IgD-negative memory B cell (primary cell): ENCODE measurements around the gene SP6. TPM values are rescaled to one million over a fixed set of nuclear protein-coding genes. Genes with fewer than 3 reads are reported as not detected.

ENCODE experiments used
- H3K27ac Mint-ChIP-seq, 3 donors: one replicate each; pipeline ENCODE4 v1.8.0; 2020 to 2022; ENCODE audit warnings: mild to moderate bottlenecking in 3 of 3, mixed read lengths in 3 of 3, moderate library complexity in 1 of 3
- H3K27me3 Mint-ChIP-seq: one replicate; pipeline ENCODE4 v1.8.0; 2021; ENCODE audit warnings: mixed read lengths
- H3K36me3 Mint-ChIP-seq: one replicate; pipeline ENCODE4 v1.8.0; 2020; ENCODE audit warnings: mild to moderate bottlenecking, mixed read lengths
- H3K4me1 Mint-ChIP-seq, 3 donors: one replicate each; pipeline ENCODE4 v1.8.0; 2020 to 2022; ENCODE audit warnings: mixed read lengths in 3 of 3, mild to moderate bottlenecking in 1 of 3
- H3K4me3 Mint-ChIP-seq, 4 donors: one replicate each; pipeline ENCODE4 v1.8.0; 2020 to 2022; ENCODE audit warnings: mild to moderate bottlenecking in 4 of 4, mixed read lengths in 4 of 4, moderate library complexity in 3 of 4
- H3K9me3 Mint-ChIP-seq, 3 donors: one replicate each; pipeline ENCODE4 v1.8.0; 2020 to 2021; ENCODE audit warnings: mixed read lengths in 3 of 3, mild to moderate bottlenecking in 1 of 3
- polyA plus RNA-seq: library from polyadenylated mRNA; unstranded; fragments of 300-500 nt; fragmentation: Illumina TruSeq; gene quantifications from one replicate; pipeline ENCODE4 v1.2.3, GENCODE V29; 2021

The SP6 gene
- polyA plus RNA-seq, 1 donor from 2014 or later = not detected

DNA sequence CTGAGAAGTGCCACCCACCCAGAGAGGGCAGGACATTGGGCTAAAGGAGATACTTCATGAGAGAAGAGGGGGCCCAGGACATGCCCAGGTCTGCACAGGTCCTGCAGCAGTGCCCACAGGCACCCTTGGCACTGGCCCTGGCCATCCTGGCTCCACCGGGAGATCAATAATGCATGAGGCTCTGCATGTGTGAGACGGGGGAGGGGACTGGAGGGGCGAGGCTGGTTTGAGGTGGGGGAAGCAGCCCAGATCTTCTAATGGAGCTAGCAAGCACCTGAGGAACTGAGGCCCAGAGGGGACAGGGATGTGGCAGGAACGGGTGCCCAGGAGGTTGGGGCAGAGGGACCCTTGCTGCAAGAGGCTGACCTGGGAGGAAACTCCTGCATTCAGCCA, 29.9 kb downstream of the SP6 start:
- Mint-ChIP-seq H3K4me3 (peak overlapping the region; percentile 87 to 99 (median 98)), H3K36me3 (peaks cover 3% of the 10 kb centered on the region), H3K9me3 (no peaks in the 10 kb centered on the region), H3K4me1 (peaks cover 4 to 13% (median 12%) of the 10 kb centered on the region in 3 donors), H3K27ac (peak overlapping the region in 2 of 3 donors; percentile 72 to 96), H3K27me3 (no peaks in the 10 kb centered on the region)

DNA sequence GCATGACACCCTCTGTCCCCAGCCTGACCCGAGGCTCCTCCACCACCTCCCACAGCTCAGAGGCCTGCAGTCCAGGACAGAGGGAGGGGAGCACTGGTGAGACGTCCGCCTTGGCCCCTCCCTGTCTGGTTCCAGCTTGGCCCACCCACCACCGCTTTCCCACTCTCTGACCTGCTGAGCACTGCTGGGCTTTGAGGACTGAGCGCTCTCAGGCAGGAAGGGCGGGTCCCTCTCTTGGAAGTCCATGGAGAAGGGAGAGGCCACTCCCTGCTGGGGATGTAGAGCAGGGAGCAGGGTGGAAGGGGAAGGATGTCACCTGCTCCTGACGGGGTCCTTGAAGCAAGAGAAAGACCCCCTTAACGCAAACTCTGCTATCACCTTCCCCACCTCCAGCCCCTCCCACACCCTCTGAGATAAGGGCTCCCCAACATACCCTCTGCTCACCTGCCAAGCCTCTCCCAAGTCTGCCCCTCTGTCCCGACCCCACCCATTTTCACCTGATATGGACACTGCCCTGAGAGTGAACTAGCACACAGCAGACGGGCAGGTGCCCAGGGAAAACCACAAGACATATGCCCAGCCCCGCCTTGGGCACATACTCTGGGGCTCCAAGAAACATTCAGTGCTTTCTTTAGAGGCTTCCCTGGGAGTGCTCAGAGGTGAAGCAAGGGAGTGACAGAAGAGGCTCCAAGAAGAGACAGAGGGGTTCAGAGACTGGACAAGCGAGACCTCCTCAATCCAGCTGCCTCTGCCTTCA, 30.8 kb downstream of the SP6 start:
- H3K27ac Mint-ChIP-seq = peak overlapping the region in 1 of 3 donors; percentile 96
- H3K4me1 Mint-ChIP-seq = peaks cover 4 to 13% (median 12%) of the 10 kb centered on the region in 3 donors
- H3K4me3 Mint-ChIP-seq = peak overlapping the region; percentile 45 to 99 (median 92)
- no peaks in the 10 kb centered on the region for H3K9me3 Mint-ChIP-seq
- peaks cover 3% of the 10 kb centered on the region for H3K36me3 Mint-ChIP-seq
- H3K27me3 Mint-ChIP-seq = no peaks in the 10 kb centered on the region

DNA sequence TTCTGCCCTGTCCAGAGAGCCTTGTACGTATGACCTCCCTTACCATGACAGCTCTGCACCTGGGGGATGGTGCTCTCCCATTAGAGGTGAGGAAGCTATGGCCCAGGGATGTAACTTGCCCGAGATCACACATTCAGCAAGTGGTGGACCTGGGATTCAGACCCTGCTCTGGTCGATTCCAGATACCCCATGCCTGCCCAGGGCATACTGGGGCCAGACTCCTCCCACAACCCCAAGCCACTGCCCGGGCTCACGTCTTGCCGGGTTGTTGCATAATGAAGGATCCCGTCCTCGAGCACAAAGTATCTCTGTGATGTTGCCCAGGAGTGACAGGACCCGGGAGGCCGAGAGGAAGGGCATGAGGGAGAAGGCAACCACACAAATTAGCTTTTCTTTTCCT, 31.5 kb downstream of the SP6 start:
- no peaks in the 10 kb centered on the region for H3K9me3 Mint-ChIP-seq
- peak overlapping the region in 3 of 4 donors; percentile 6 to 65 (median 35) for H3K4me3 Mint-ChIP-seq
- peaks cover 2 to 13% (median 12%) of the 10 kb centered on the region in 3 donors for H3K4me1 Mint-ChIP-seq
- no peak overlapping the region for H3K27ac Mint-ChIP-seq
- peaks cover 3% of the 10 kb centered on the region for H3K36me3 Mint-ChIP-seq
- no peaks in the 10 kb centered on the region for H3K27me3 Mint-ChIP-seq

DNA sequence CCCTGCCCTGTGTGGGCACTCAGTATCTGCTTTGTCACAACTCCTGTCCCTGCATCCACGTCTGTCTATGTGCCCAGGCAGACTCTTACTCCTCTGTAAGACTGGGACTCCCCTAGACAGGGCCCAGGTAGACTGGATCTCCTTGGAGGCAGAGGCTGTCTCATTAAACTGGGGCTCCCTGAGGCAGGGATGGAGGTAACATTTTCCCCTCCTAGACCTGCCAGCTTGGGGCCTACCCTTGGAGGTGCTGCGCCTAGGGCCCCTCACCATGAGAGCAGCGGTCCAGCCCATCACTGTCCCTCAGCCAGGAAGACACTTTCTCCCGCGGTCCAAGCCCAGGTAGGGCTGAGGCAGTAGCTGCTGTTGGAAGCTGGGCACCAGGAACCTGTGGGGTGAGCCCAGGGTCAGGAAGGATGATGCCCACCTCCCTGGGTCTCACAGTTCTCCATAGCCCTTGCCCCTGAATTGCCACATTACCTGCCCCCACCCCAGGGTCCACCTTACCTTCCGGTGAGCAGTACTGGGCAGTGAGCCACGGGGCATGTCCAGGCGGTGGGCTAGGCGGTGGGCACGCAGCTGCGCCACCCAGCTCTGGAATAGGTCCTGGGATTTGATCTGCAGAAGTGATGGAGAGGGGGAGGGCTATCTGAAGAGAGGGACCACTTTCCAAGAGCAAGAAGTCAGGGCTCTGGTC, 32.8 kb downstream of the SP6 start:
- Mint-ChIP-seq H3K36me3 (peaks cover 3% of the 10 kb centered on the region), H3K4me3 (peak overlapping the region in 1 of 4 donors; percentile 56)

DNA sequence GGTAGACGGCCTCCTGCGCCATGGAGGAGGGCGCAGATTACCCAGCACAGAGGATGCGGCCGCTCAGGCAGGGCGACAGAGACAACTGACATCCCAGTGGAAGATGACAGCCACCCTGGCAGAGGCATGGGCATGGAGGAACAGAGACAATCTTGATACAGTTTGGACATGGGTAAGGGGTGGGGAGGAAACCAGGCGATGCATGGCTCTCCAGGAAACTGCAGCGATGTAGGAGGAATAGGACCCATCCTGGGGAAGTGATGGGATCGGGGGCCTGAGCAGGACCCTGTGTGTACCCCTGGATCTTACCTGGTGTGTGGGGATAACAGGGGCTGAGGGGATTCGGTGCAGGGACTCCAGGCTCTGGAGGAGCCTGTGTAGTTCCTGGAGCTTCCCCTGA, 34.0 kb downstream of the SP6 start:
- Mint-ChIP-seq H3K36me3 (peaks cover 3% of the 10 kb centered on the region), H3K27me3 (no peaks in the 10 kb centered on the region), H3K4me1 (peaks cover 0 to 13% (median 12%) of the 10 kb centered on the region in 3 donors), H3K27ac (no peak overlapping the region), H3K4me3 (no peak overlapping the region), H3K9me3 (no peaks in the 10 kb centered on the region)

More for the DNA sequence above, 32.8 kb downstream of the SP6 start:
- peaks cover 0 to 13% (median 12%) of the 10 kb centered on the region in 3 donors for H3K4me1 Mint-ChIP-seq
- no peaks in the 10 kb centered on the region for H3K27me3 Mint-ChIP-seq
- no peak overlapping the region for H3K27ac Mint-ChIP-seq
- no peaks in the 10 kb centered on the region for H3K9me3 Mint-ChIP-seq

DNA sequence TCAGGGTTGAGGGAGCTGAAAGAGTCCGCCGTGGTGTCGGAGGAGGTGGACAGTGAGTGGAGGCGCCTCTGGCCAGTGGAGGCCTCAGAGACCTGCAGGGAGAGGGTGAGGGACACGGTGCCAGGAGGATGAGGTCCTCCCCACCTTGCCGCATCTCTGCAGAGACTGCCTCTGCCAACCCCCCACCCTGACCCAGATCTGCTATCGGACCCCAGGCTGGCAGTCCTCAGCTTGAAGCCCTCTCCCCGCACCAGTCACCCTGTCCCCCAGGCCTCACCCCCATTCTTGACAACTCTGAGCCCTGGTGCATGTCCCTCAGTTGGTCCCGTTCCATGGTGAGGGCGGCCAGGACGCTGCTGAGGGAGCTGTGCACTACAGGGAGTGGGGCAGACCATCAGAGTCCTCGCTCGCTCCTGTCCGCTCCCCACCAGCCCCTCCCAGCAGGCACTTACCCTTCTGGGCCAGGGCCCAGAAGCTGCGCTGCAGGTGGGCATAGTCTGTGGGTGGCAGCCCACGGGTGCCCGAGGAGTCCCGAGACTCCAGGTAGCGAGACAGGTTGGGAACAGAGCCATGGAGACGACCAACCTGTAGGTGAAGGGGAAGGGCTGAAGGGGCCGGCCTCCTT, 34.7 kb downstream of the SP6 start:
- Mint-ChIP-seq H3K27ac (no peak overlapping the region), H3K4me1 (peaks cover 0 to 9% (median 8%) of the 10 kb centered on the region in 3 donors), H3K27me3 (no peaks in the 10 kb centered on the region), H3K36me3 (peaks cover 5% of the 10 kb centered on the region), H3K9me3 (no peaks in the 10 kb centered on the region), H3K4me3 (no peak overlapping the region)

DNA sequence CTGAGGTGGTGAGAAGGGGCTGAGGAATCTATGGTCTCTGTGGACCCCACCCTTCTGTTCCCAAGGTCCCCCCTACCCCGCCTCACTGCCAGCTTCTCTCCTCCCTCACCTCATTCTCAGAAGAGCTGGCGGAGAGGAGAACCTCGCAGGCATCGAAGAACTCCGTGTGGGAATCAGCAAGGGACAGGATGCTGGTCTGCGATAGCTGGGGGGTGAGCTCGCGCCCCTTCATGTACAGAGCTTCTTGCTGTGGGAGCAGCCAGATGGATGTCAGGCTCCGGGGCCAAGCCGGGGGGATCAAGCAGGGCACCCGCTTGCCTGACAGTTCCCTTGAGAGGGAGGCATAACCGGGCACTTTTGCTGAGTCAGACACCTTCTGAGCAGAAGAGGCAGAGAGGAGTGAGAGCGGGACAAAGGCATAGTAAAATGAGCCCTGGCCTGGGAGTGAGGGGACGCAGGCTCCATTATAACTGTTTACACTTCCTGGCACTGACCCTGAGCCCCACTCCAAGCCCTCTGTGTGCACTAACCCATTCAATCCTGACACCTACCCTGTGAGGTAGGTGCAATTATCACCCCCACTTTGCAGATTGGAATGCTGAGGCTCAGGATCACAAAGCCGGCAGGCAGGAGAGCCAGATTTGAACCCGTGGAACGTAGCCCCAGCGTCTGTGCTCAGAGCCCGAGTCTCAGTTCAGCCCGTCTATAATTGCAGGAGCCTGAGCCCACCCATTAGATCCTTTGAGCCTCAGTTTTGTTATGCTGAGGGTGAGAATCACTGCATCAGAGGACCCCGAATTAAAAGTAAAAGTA, 35.7 kb downstream of the SP6 start:
- Mint-ChIP-seq H3K4me1 (peaks cover 0 to under 1% (median 0%) of the 10 kb centered on the region in 3 donors), H3K4me3 (no peak overlapping the region), H3K9me3 (no peaks in the 10 kb centered on the region), H3K27ac (no peak overlapping the region), H3K36me3 (peaks cover 7% of the 10 kb centered on the region), H3K27me3 (no peaks in the 10 kb centered on the region)

DNA sequence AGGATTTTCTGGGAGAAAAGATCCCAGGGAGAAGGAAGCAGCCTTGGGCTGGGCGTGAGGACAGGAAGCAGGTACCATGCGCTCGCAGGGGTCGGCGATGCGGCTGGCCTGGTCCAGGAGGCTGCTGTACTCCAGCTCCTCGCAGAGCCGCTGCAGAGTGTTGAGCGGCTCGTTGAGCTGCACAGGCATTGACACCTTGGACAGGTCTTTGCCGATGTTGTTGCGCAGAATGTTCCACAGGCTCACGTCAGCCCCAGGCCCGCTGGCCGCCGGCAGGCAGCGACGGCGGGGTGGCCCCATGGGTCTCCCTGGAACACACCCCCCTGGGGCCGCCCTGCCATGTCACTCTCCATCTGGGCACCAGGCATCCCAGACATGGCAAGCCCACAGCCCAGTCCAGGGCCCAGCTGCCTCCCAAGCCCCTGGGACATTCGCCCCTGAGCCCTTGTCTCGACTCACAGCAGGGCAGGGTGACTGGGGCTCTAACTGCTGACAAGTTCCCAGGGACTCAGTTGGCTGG, 37.4 kb downstream of the SP6 start:
- no peak overlapping the region for H3K4me3 Mint-ChIP-seq
- H3K36me3 Mint-ChIP-seq = peaks cover 9% of the 10 kb centered on the region
- H3K27ac Mint-ChIP-seq = no peak overlapping the region
- H3K27me3 Mint-ChIP-seq = no peaks in the 10 kb centered on the region
- H3K9me3 Mint-ChIP-seq = no peaks in the 10 kb centered on the region
- no peaks in the 10 kb centered on the region for H3K4me1 Mint-ChIP-seq

DNA sequence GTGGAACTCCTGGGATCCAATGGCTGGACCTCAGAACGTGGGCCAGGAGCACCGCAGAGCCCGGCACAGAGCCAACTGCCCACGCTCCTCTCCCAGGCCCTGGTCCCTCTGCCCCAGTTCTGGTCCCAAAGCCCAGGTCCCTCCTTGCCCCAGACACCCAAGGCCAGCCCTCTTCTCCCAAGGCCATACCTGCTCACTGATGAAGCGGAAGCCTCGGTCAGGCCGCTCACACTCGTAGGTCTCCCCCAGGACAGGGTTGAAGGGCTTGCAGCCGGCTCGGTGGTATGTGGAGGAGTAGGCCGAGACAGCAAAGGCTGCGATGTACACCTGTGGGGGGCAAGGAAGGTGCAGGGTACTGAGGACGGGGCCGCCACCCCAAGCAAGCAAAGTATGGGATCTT, 37.9 kb downstream of the SP6 start:
- no peaks in the 10 kb centered on the region for H3K27me3 Mint-ChIP-seq
- H3K27ac Mint-ChIP-seq = peak overlapping the region in 1 of 3 donors; percentile 68
- no peaks in the 10 kb centered on the region for H3K9me3 Mint-ChIP-seq
- no peaks in the 10 kb centered on the region for H3K4me1 Mint-ChIP-seq
- H3K4me3 Mint-ChIP-seq = no peak overlapping the region
- peaks cover 10% of the 10 kb centered on the region for H3K36me3 Mint-ChIP-seq

DNA sequence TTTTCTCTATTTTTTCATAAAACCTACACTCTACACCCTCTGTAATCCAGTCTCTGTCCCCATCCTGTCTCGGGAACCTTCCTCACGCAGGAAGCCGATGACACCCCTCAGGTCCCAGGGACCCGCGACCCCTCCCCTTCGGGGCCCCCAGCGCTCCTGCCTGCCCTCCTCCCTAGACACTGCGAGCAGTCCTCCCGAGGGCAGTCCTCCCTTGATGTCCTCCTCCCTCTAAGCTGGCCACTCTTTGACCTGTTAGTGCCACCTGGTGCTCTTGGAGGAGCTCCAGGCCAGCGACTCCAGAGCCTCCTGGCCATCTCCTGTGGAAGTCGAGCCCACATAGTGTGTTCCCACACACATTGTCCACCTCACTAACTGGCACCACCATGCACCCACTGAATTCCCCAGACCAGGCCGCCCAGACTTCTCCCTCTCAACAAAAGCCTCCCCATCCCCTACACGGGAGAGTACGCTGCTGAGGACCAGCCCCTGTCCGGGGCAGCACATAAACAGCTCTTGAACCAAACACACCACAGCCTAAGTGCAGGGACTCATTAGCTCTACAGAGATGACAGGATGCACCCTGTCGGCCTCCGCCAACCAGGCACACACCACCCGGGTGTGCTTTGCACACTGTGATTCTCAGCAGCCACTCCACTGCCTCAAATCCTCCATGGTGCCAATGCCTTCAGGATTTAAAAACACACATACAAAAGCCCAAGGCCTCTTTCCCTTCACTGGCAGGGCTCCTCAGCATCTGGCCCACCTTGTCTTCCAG, 38.6 kb downstream of the SP6 start:
- no peaks in the 10 kb centered on the region for H3K4me1 Mint-ChIP-seq
- no peaks in the 10 kb centered on the region for H3K9me3 Mint-ChIP-seq
- H3K27me3 Mint-ChIP-seq = no peaks in the 10 kb centered on the region
- H3K4me3 Mint-ChIP-seq = peak overlapping the region in 1 of 4 donors; percentile 13
- peaks cover 6% of the 10 kb centered on the region for H3K36me3 Mint-ChIP-seq
- H3K27ac Mint-ChIP-seq = peak overlapping the region in 1 of 3 donors; percentile 90

DNA sequence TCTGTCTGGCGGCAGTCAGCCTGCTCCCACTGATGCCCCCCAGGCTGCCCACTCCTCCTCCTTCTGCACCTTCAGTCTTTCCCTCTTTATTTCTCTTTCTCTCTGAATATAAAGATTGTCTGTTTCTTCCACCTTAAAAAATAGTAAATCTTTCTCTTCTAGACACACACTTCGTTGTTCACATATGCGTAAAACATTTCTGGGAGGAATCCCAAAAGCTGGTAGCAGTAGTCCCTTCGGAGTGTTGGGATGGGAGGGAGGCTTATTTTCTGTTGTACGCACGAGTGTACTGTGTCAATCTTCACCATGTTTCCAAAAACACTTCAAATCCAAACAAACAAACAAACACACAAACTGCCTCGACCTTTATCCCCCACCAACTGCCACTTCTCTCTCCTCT, 39.3 kb downstream of the SP6 start:
- Mint-ChIP-seq H3K36me3 (peaks cover 8% of the 10 kb centered on the region), H3K9me3 (no peaks in the 10 kb centered on the region), H3K27ac (peak overlapping the region in 1 of 3 donors; percentile 90), H3K27me3 (no peaks in the 10 kb centered on the region), H3K4me1 (no peaks in the 10 kb centered on the region), H3K4me3 (no peak overlapping the region)

DNA sequence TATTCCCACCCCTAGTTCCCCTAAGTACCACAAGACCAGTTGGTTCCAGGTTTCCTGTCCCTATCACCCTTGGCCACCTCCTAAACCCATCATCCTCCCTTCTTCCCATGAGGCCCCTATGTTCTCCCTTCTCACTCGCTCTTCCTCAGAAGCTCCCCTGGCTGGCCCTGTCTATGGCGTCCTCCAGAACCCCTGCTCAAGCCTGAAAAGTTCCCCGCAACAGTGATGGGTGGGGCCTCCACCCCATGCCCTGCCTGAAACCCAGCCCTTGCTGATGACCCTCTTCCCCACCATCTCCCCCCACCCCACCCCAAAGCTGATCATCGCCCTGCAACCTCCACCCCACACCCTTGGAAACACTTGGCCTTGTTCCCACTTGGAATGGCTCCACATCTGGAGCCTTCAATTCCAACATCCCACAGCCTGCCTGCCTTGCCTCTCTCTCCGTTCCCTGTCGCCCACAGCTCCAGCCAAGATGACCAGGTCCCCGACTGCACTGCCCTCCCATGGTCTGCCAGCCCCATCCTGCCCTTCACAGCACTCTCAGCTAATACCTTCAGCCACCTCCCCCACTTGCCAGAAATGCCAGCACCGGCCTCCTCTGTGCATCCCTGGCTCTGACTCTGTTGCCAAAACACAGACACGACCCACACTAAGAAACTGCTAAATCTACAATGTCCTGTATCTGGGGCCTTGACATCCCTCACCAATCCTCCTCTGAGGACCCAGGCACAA, 39.9 kb downstream of the SP6 start:
- Mint-ChIP-seq H3K36me3 (peaks cover 8% of the 10 kb centered on the region), H3K4me3 (no peak overlapping the region)

DNA sequence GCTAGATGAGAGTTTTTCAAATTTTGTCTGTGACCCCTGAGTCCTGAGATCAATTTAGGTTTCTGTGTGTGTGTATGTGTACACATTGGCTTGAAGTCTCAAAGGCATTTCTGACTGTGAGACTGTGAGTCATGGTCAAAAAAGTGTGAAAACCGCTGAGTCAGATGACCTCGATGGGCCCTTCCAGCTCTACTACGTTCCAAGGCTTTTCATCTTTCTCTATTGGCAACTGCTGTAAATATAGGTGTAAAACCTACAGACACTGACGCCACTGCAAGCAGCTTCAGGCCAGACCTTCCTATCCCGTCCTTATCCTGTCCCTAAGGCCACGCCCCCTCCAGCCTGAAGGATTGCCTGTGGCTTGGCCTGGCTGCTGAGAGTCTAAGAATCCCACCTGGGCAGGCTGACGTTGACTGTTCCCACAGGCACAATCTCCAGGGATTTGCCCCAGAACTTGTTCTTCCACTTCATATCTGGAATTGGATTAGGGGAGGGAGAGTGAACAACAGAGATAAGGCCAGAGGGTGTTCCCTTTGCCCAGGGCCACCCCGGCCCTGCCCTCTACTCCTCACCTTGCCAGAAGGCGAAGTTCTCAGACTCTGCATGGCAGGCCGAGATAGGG, 40.7 kb downstream of the SP6 start:
- peak overlapping the region in 1 of 3 donors; percentile 46 for H3K27ac Mint-ChIP-seq
- H3K4me1 Mint-ChIP-seq = no peaks in the 10 kb centered on the region
- H3K27me3 Mint-ChIP-seq = no peaks in the 10 kb centered on the region
- H3K36me3 Mint-ChIP-seq = peaks cover 8% of the 10 kb centered on the region
- no peak overlapping the region for H3K4me3 Mint-ChIP-seq
- no peaks in the 10 kb centered on the region for H3K9me3 Mint-ChIP-seq

More for the DNA sequence above, 39.9 kb downstream of the SP6 start:
- Mint-ChIP-seq H3K27me3 (no peaks in the 10 kb centered on the region), H3K9me3 (no peaks in the 10 kb centered on the region), H3K27ac (peak overlapping the region in 2 of 3 donors; percentile 46 to 90), H3K4me1 (no peaks in the 10 kb centered on the region)
